Suprapubic skin (tissue), 4 donors: Measurements from ENCODE around the gene CDC42EP1. TPM values are rescaled to one million over a fixed set of nuclear protein-coding genes. Genes with fewer than 3 reads are reported as not detected.
"Not testable (repeated sequence)": the region's sequence is repeated elsewhere in the genome, so short reads cannot be mapped to it uniquely, and the experiment has no call there.

Experiments used
- DNase-seq, 2 donors: peaks; one replicate each; pipeline ENCODE4 v3.0.0-alpha.2; 2019; ENCODE audit warnings: low spot score in 2 of 2
- H3K27ac ChIP-seq: fragments of 200-600 bp; sonication (generic); one replicate; pipeline ENCODE4 v1.5.1; 2019
- H3K27me3 ChIP-seq: fragments of 200-600 bp; sonication (generic); one replicate; pipeline ENCODE4 v1.5.1; 2019
- H3K36me3 ChIP-seq: fragments of 200-600 bp; sonication (generic); one replicate; pipeline ENCODE4 v1.5.1; 2019
- H3K4me1 ChIP-seq: fragments of 200-600 bp; sonication (generic); one replicate; pipeline ENCODE4 v1.5.1; 2019
- H3K4me3 ChIP-seq: fragments of 200-600 bp; sonication (generic); one replicate; pipeline ENCODE4 v1.5.1; 2019; ENCODE audit warnings: mild to moderate bottlenecking
- H3K9me3 ChIP-seq: fragments of 200-600 bp; sonication (generic); one replicate; pipeline ENCODE4 v1.5.1; 2019
- CTCF ChIP-seq, 2 donors: fragments of 200-600 bp in 1 of 2; fragments of 450-650 bp in 1 of 2; sonication (generic) in 1 of 2; IDR thresholded peaks; one replicate each; pipeline ENCODE4 v1.5.1; 2016 to 2019; ENCODE audit warnings: antibody characterized with exemption in 2 of 2, mild to moderate bottlenecking in 1 of 2, moderate library complexity in 1 of 2
- EP300 ChIP-seq: sonication (generic); formaldehyde crosslinking; IDR thresholded peaks from one replicate; pipeline ENCODE4 v1.6.1; 2017; ENCODE audit warnings: antibody characterized with exemption
- POLR2A ChIP-seq, 2 donors: fragments of 450-650 bp; IDR thresholded peaks; one replicate each; pipeline ENCODE4 v1.6.1; 2017; ENCODE audit warnings: antibody characterized with exemption in 2 of 2, mild to moderate bottlenecking in 2 of 2, moderate library complexity in 2 of 2
- POLR2AphosphoS5 ChIP-seq, 3 donors: sonication (generic); formaldehyde crosslinking; IDR thresholded peaks; one replicate each; pipeline ENCODE4 v1.6.1; 2017; ENCODE audit warnings: antibody characterized with exemption in 3 of 3
- WGBS: methylation state at CpG from one replicate; pipeline ENCODE4 v1.1.5; 2018; 5-methylcytosine and 5-hydroxymethylcytosine counted together
- total RNA-seq, 4 donors: library from RNA; depleted of rRNA; stranded (reverse); fragments of >200 nt; gene quantifications; one replicate each; pipeline ENCODE4 v1.1.0, GENCODE V29; 2016

Gene CDC42EP1
- total RNA-seq, 4 donors from 2014 or later: 32.1 to 93.7 (median 80.9) TPM

DNA sequence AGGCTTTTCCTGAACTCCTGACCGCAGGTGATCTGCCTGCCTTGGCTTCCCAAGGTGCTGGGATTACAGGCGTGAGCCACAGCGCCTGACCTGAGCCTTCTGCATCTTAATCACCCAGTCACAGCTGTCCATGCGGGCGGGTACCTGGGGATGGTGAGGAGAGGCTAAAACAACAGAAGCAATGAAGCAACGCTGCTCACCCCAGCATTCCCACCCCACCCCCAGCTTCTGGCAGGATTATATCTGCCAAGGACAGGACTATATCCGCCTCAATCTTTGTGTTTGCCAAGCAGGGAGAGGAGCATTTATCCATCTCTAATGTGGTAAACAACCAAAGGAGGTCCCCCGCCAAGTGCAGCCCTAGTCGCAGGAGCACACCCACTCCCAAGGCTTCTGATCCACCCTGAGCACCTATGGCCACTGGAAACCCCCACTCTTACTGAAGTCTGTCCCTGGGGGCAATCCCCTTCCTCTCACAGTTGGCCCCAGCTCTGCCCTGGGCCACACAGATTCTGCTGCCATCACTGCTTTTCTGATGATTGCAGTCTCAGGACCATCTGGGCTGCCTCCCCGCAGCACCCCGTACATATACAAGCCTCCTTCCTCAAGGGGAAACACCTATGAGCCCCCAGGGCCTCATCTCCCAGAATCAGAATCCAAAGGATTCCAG, 28.4 kb downstream of the CDC42EP1 start:
- no peak overlapping the region for H3K27ac ChIP-seq
- WGBS: 43% methylated on average over 11 of the region's 11 CpGs

DNA sequence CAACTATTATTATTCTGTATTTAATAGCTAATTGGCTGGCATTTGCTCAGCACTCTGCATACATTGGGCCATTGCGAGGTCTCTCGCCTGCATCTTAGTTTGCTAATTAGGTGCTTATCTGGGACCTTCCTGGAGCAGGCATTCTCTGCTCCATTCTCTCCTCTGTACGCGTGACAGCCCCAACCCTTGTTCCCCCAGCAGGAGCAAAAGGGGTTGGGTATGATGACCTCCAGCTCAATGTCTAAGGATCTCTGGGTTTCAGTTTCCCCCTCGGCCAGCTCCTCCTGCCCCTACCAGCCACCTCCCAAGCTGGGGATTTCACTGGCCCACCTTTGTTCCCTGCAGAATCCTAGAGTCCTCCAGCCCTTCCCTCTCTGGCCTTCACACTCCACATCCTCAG, 29.4 kb downstream of the CDC42EP1 start:
- no peak overlapping the region for H3K27ac ChIP-seq
- no peak for TF ChIP-seq POLR2A (IDR thresholded peaks at IDR 0.05)
- no peak for TF ChIP-seq CTCF (IDR thresholded peaks at IDR 0.05)
- no peak for TF ChIP-seq POLR2AphosphoS5 (IDR thresholded peaks at IDR 0.05)
- no peak for TF ChIP-seq EP300
- no peaks in the 10 kb centered on the region for H3K9me3 ChIP-seq
- no peaks in the 10 kb centered on the region for H3K27me3 ChIP-seq
- no peaks in the 10 kb centered on the region for H3K36me3 ChIP-seq
- no peak overlapping the region for H3K4me3 ChIP-seq
- 89% methylated on average over 5 of the region's 5 CpGs for WGBS
- no peak for DNase-seq
- peaks cover 15% of the 10 kb centered on the region for H3K4me1 ChIP-seq

More for the DNA sequence above, 28.4 kb downstream of the CDC42EP1 start:
- DNase-seq: no peak
- Histone ChIP-seq H3K9me3 (no peaks in the 10 kb centered on the region), H3K4me3 (no peak overlapping the region), H3K36me3 (no peaks in the 10 kb centered on the region), H3K27me3 (no peaks in the 10 kb centered on the region), H3K4me1 (peaks cover 15% of the 10 kb centered on the region)
- TF ChIP-seq POLR2AphosphoS5 (IDR thresholded peaks at IDR 0.05) (no peak), EP300 (no peak), CTCF (IDR thresholded peaks at IDR 0.05) (no peak)

- H3K9me3 ChIP-seq, DNase-seq, H3K36me3 ChIP-seq, H3K27me3 ChIP-seq, H3K27ac ChIP-seq, H3K4me3 ChIP-seq: not testable (repeated sequence)
- WGBS: 81% methylated on average over 6 of the region's 6 CpGs
- peaks cover 15% of the 10 kb centered on the region for H3K4me1 ChIP-seq
These were observed 30.8 kb downstream of the CDC42EP1 start for GRCh38 chr22:37591081-37591480.

DNA sequence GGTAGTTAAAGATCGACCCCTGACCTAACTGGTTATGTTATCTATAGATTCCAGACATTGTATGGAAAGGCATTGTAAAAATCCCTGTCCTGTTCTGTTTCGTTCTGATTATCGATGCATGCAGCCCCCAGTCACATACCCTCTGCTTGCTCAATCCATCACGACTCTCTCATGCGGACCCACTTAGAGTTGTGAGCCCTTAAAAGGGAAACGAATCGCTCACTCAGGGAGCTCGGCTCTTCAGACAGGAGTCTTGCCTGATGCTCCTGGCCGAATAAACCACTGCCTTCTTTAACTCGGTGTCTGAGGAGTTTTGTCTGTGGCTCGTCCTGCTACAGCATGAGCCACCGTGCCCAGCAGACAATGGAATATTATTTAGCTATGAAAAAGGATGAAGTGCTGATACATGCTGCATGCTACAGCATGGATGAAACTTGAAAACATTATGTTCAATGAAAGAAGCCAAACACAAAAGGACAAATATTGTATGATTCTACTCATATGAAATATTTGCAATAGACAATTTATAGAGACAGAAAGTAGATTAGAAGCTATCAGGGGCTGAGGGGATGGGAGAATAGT, 31.6 kb downstream of the CDC42EP1 start:
- 84% methylated on average over 12 of the region's 12 CpGs for WGBS
- H3K4me1 ChIP-seq: peaks cover 15% of the 10 kb centered on the region
- no peak overlapping the region for H3K27ac ChIP-seq

GRCh38 chr22:37594237-37594636, 34.0 kb downstream of the CDC42EP1 start:
- Histone ChIP-seq H3K9me3 (no peaks in the 10 kb centered on the region), H3K4me3 (no peak overlapping the region), H3K36me3 (no peaks in the 10 kb centered on the region), H3K4me1 (peaks cover 19% of the 10 kb centered on the region), H3K27me3 (peaks cover 3% of the 10 kb centered on the region), H3K27ac (no peak overlapping the region)
- DNase-seq: no peak
- TF ChIP-seq POLR2A (IDR thresholded peaks at IDR 0.05) (no peak), CTCF (IDR thresholded peaks at IDR 0.05) (no peak), POLR2AphosphoS5 (IDR thresholded peaks at IDR 0.05) (no peak), EP300 (no peak)
- WGBS: 77% methylated on average over 5 of the region's 5 CpGs

More for the DNA sequence above, 31.6 kb downstream of the CDC42EP1 start:
- peaks cover 3% of the 10 kb centered on the region for H3K27me3 ChIP-seq
- H3K9me3 ChIP-seq: no peaks in the 10 kb centered on the region
- TF ChIP-seq POLR2AphosphoS5 (IDR thresholded peaks at IDR 0.05) (no peak), POLR2A (IDR thresholded peaks at IDR 0.05) (no peak), EP300 (no peak), CTCF (IDR thresholded peaks at IDR 0.05) (no peak)
- H3K4me3 ChIP-seq: peak overlapping the region; percentile 21
- no peaks in the 10 kb centered on the region for H3K36me3 ChIP-seq
- no peak for DNase-seq
